Measurements from ENCODE around the gene STARD13.

The STARD13 gene

GRCh38 chr13:33139780-33140535 is 145.6 kb downstream of the STARD13 start:
- no peak for DNase-seq (ENCODE audit: low read depth)

- no peak for DNase-seq (ENCODE audit: low read depth)
Observed at GRCh38 chr13:33139184-33139583, 146.4 kb downstream of the STARD13 start.

DNA sequence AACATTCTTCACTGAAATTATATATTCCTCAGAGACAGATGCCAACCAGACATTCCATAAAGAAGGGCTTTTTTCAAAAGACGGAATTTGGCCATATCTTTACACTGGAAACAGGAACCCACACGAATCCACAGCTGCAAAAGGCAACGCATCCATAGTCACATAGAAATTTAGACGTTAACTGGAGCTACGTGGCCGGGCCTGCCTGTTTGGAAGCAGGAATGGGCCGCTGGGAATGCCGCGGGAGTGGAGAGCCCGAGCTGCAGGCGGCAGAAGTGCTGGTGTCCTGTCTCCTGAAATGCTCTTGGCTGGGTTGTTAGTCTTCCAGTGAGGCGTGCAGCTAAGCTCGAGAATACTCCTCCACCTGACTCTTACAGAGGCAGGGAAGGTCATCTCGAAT is 147.1 kb downstream of the STARD13 start:
- DNase-seq (ENCODE audit: low read depth): no peak

DNA sequence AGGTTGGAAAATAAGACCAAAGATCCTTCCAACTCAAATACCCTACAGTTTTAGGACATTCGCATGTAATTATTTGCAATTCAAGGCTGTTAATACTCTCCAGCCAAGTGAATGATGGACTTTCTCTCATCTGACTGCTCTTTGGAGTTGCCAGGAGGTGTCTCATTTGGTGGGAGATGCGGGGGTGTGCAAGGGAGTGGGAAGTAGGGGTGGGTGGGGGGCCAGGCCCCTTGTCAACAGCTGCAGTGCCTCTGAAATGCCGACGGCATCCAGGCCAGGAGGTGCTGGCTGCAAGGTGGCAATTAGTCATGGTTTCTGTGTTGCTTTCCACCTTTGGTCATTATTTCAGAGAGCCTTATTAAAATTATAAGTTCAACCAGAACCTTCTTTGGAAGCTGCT is 147.8 kb downstream of the STARD13 start:
- DNase-seq (ENCODE audit: low read depth): no peak

DNA sequence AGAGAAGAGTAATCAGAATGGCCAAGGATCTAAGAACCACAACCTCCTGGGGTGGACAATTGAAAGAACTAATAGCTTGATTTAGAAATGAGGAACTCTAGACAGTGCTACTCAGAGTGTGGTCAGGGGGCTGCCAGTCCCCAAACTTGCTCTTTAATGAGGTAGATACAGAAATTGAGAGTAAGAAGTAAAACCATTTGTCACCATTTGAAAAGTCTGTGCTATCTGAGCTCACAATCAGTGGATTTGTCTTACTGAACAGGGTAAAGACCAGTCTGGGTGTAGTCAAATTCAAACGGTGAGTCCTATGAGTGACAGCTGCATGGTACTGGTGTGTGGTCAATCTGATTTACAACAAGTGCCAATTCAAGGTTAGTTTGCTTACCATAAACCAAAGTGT is 150.5 kb downstream of the STARD13 start:
- DNase-seq (ENCODE audit: low read depth): no peak

GRCh38 chr13:33134213-33134612 is 151.3 kb downstream of the STARD13 start:
- no peak for DNase-seq (ENCODE audit: low read depth)

GRCh38 chr13:33132644-33133440 is 152.7 kb downstream of the STARD13 start:
- DNase-seq (ENCODE audit: low read depth): no peak

- no peak for DNase-seq (ENCODE audit: low read depth)
Observed at GRCh38 chr13:33129886-33130285, 155.7 kb downstream of the STARD13 start.

GRCh38 chr13:33129094-33129832 is 156.3 kb downstream of the STARD13 start:
- no peak for DNase-seq (ENCODE audit: low read depth)

GRCh38 chr13:33128134-33128533 is 157.4 kb downstream of the STARD13 start:
- DNase-seq (ENCODE audit: low read depth): no peak

- no peak for DNase-seq (ENCODE audit: low read depth)
Observed at GRCh38 chr13:33127009-33127551, 158.5 kb downstream of the STARD13 start.

DNA sequence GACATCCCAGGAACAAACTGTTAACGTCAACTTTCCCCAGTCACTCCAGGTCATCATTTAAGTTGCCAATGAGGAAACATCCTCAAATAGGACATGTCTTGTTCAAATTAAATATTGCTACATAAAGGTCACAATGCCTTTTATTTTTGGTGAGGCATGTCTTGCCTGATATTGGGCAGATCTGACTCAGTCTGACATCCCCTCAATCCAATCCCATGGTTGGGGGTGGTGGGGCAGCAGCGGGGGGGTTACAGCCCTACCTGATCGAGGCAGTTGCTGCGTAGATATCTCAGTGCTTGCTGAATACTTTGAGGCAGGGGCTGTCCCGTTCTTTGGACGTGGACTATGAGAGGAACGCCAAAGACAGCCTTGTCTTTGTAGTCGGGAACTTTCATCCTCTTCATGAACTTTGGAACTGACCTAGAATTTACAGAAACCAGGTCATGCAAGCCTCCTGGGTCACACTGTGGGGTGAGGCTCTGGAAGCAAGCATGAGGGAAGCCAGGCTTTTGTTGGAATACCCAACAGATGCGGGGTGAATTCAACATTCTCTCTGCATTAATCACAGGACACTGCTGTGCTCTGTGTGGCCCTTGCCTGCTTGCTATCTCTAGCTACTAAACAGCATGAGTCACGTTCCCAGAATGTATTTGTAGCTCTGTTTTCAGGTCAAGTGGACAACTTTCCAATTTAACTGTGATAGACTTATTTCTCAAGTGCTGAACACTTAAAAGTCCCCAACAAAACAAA is 159.6 kb downstream of the STARD13 start:
- DNase-seq (ENCODE audit: low read depth): peak; percentile 97

GRCh38 chr13:33123066-33123859 is 162.3 kb downstream of the STARD13 start:
- DNase-seq (ENCODE audit: low read depth): no peak

GRCh38 chr13:33119856-33120543 is 165.6 kb downstream of the STARD13 start:
- no peak for DNase-seq (ENCODE audit: low read depth)

- DNase-seq (ENCODE audit: low read depth): no peak
Observed at GRCh38 chr13:33119022-33119781, 166.4 kb downstream of the STARD13 start.

DNA sequence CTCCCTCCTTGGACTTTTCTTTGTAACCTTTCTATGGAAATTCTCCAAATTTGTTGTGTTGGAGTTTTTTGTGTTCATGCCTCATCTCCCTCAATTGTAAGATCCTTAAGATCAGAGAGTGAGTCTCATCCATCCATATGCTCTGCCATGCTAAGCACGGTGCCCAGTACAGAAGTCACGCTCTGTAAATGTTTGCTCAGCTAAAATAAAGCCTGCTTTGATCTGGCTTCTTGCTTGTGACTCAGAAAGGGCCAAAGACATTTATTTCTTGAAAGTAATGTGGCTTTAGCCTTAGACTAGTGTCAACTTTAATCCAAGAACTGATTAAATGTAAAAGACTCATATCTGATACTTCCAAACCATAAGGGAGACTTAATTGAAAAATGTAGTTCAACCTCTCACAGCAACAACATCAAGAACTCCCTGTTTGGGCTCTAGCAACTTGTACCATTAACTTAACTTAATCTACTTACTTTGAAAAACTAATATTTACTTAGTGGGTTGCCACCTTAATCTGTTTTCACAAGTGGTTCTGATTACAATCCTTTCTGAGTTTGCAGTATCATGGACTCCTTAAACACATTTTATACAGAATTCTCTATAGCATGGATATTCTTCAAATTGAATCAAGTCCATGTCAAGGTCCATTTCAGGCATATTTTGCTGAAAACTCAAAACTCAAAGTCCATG is 169.1 kb downstream of the STARD13 start:
- DNase-seq (ENCODE audit: low read depth): no peak

DNA sequence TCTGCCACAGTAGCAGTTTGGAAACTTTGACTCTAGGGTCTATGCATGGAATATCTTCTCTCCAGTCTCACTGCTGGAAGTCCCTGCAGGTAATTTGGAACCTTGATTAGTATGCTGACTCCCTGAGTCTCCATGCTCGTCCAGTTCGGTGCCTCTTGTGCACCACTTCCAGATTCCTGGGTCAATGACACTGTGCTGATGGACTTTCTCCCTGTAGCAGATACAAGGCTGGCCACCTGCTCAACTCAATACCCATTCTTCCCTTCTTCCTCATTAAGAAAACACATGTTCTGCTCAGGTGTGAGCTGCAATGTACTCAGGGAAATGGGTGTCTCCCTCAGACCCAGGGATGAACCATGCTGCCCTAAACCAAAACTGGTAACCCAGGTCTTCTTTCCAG is 170.3 kb downstream of the STARD13 start:
- no peak for DNase-seq (ENCODE audit: low read depth)

GRCh38 chr13:33114146-33114545 is 171.4 kb downstream of the STARD13 start:
- DNase-seq (ENCODE audit: low read depth): no peak

DNA sequence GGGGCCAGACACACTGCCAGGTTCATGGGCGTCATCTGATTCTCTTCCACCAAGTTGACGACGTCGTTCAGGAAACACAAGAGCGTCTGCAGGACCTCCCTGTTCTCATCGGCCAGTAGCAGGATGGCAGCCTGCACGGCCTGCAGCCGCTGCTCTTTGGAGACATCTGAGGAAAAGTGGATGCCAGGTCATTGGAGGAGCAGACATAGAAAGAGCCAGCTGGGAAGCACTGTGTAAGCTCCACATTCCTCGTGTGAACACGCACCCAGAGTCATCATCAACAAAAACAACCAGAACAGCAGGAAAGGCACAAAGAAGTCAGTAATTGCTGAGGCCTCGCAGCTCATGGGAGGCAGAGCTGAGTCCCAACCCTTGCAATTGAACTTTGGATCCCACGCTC is 172.8 kb downstream of the STARD13 start:
- no peak for DNase-seq (ENCODE audit: low read depth)
